GM23338 (cell line): ENCODE measurements around the gene STAM. TPM values are rescaled to one million over a fixed set of nuclear protein-coding genes. Genes with fewer than 3 reads are reported as not detected.

ENCODE experiments used
- ATAC-seq: fragments of 200-7000 bp; cut with Tn5 transposase; 3 replicates; pipeline ENCODE4 v1.9.1; 2020
- DNase-seq: peaks from one replicate; pipeline ENCODE4 v3.0.0-alpha.2; 2015; ENCODE audit warnings: low spot score
- H2AFZ ChIP-seq: fragments of 200-600 bp; sonication (generic); 2 replicates; pipeline ENCODE4 v1.8.0; 2016; ENCODE audit warnings: antibody characterized with exemption, mild to moderate bottlenecking, moderate library complexity
- H3F3A ChIP-seq: fragments of 200-600 bp; sonication (generic); replicated peaks from 2 replicates; pipeline ENCODE4 v1.8.0; 2017; ENCODE audit warnings: antibody characterized with exemption, mixed run types, low read depth
- H3K27ac ChIP-seq: fragments of 200-600 bp; sonication (generic); 2 replicates; pipeline ENCODE4 v1.6.1; 2016; ENCODE audit warnings: low read depth
- H3K27me3 ChIP-seq: fragments of 200-600 bp; sonication (generic); 2 replicates; pipeline ENCODE4 v1.8.0; 2016; ENCODE audit warnings: mild to moderate bottlenecking, mixed run types, moderate library complexity; ENCODE audit not compliant: insufficient read depth
- H3K36me3 ChIP-seq: fragments of 200-600 bp; sonication (generic); 2 replicates; pipeline ENCODE4 v1.8.0; 2016; ENCODE audit warnings: mild to moderate bottlenecking; ENCODE audit not compliant: insufficient read depth
- H3K4me1 ChIP-seq: fragments of 200-600 bp; sonication (generic); 2 replicates; pipeline ENCODE4 v1.8.0; 2016; ENCODE audit warnings: mild to moderate bottlenecking, moderate library complexity; ENCODE audit not compliant: insufficient read depth
- H3K4me2 ChIP-seq: fragments of 200-600 bp; sonication (generic); 2 replicates; pipeline ENCODE4 v1.7.1; 2017; ENCODE audit warnings: mixed run types
- H3K4me3 ChIP-seq: fragments of 200-600 bp; sonication (generic); 2 replicates; pipeline ENCODE4 v1.6.1; 2016; ENCODE audit warnings: mixed run types
- H3K79me2 ChIP-seq: fragments of 200-600 bp; sonication (generic); replicated peaks from 2 replicates; pipeline ENCODE4 v1.8.0; 2017; ENCODE audit warnings: mild to moderate bottlenecking; ENCODE audit not compliant: insufficient read depth
- H3K9me2 ChIP-seq: fragments of 200-600 bp; sonication (generic); 2 replicates; pipeline ENCODE4 v1.8.0; 2017; ENCODE audit not compliant: insufficient read depth
- H4K20me1 ChIP-seq: fragments of 200-600 bp; sonication (generic); replicated peaks from 2 replicates; pipeline ENCODE4 v1.8.0; 2017; ENCODE audit warnings: mild to moderate bottlenecking; ENCODE audit not compliant: insufficient read depth
- H3K27ac Mint-ChIP-seq: 2 replicates; pipeline ENCODE4 v1.8.0; 2020; ENCODE audit warnings: inconsistent platforms, mild to moderate bottlenecking, moderate library complexity, mixed read lengths
- H3K27me3 Mint-ChIP-seq: 3 replicates; pipeline ENCODE4 v1.8.0; 2022; ENCODE audit warnings: low read depth, mild to moderate bottlenecking, moderate library complexity, mixed read lengths, inconsistent platforms; ENCODE audit not compliant: insufficient read depth, poor library complexity
- H3K36me3 Mint-ChIP-seq: 3 replicates; pipeline ENCODE4 v1.8.0; 2021; ENCODE audit warnings: low read depth, mild to moderate bottlenecking, inconsistent platforms, moderate library complexity, mixed read lengths
- H3K4me1 Mint-ChIP-seq: 3 replicates; pipeline ENCODE4 v1.8.0; 2020; ENCODE audit warnings: mild to moderate bottlenecking, inconsistent platforms, mixed read lengths
- H3K4me3 Mint-ChIP-seq: 3 replicates; pipeline ENCODE4 v1.8.0; 2021; ENCODE audit warnings: moderate library complexity, mild to moderate bottlenecking, inconsistent platforms, mixed read lengths
- H3K9me3 Mint-ChIP-seq: 3 replicates; pipeline ENCODE4 v1.8.0; 2020; ENCODE audit warnings: moderate library complexity, mild to moderate bottlenecking, inconsistent platforms, mixed read lengths
- CREB1 ChIP-seq: fragments of 250-450 bp; sonication (Bioruptor Pico); IDR thresholded peaks from 2 replicates; pipeline ENCODE4 v1.5.0; 2020; ENCODE audit warnings: low read depth, mild to moderate bottlenecking, moderate library complexity
- EZH2 ChIP-seq: fragments of 200-600 bp; sonication (generic); IDR thresholded peaks from one replicate; pipeline ENCODE4 v1.8.0; 2017; ENCODE audit warnings: antibody characterized with exemption, mild to moderate bottlenecking, low read depth; ENCODE audit not compliant: unreplicated experiment
- JUNB ChIP-seq: IDR thresholded peaks from one replicate; pipeline ENCODE4 v1.6.1; 2016; ENCODE audit warnings: antibody characterized with exemption; ENCODE audit not compliant: unreplicated experiment
- NANOG ChIP-seq: IDR thresholded peaks from 2 replicates; pipeline ENCODE4 v1.6.1; 2016; ENCODE audit warnings: antibody characterized with exemption, borderline replicate concordance
- POLR2AphosphoS5 ChIP-seq: IDR thresholded peaks from 2 replicates; pipeline ENCODE4 v1.6.1; 2016; ENCODE audit warnings: antibody characterized with exemption, low read depth
- ZNF114 ChIP-seq: fragments of 250-450 bp; sonication (Bioruptor Pico); IDR thresholded peaks from 2 replicates; pipeline ENCODE4 v1.5.0; 2020; ENCODE audit warnings: mild to moderate bottlenecking, moderate library complexity
- ZNF331 ChIP-seq: fragments of 250-450 bp; sonication (Bioruptor Pico); IDR thresholded peaks from 2 replicates; pipeline ENCODE4 v1.5.0; 2020; ENCODE audit warnings: low read depth, mild to moderate bottlenecking, moderate library complexity
- polyA plus RNA-seq: library from polyadenylated mRNA; unstranded; fragments of >200 nt; fragmentation: Nextera tagmentation; extraction: Ambion mirVana; gene quantifications from 2 replicates; pipeline ENCODE4 v1.2.1, GENCODE V29; 2016
- total RNA-seq: library from RNA; depleted of rRNA; stranded (reverse); fragments of >200 nt; shearing (Covaris generic); gene quantifications from 2 replicates; pipeline ENCODE4 v1.2.3, GENCODE V29; 2014
- TF ChIP-seq, protein P1 (sequence below): fragments of 250-450 bp; sonication (Bioruptor Pico); IDR thresholded peaks from 2 replicates; pipeline ENCODE4 v1.5.0; 2020; ENCODE audit warnings: mild to moderate bottlenecking, moderate library complexity
- TF ChIP-seq, protein P2 (sequence below): IDR thresholded peaks from one replicate; pipeline ENCODE4 v1.6.1; 2018; ENCODE audit warnings: antibody characterized with exemption; ENCODE audit not compliant: unreplicated experiment
- TF ChIP-seq, protein P3 (sequence below): IDR thresholded peaks from 2 replicates; pipeline ENCODE4 v1.6.1; 2016; ENCODE audit warnings: antibody characterized with exemption

The STAM gene
- total and polyA plus RNA-seq, 2 experiments from 2014 or later = 28.8 to 40.5 TPM

DNA sequence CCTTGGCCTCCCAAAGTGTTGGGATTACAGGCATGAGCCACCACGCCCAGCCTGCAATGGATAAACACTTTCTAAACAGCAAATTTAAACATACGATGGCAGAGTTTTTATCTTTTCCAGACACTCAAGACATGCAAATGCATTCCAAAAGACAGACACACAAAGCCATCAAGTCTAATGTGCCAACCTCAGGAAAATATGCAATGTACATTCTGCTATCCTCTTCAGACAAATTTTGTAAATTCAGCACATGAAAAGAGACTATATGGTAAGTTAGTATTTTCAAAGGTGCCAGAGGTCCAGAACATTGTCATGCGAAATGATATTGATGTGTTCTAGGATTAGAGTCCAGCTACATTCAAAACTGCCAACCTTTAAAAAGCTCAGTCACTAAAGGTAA lies 46.6 kb upstream of the STAM start:
- Histone ChIP-seq H3K4me2 (no peak overlapping the region), H3K79me2 (no peaks in the 10 kb centered on the region), H3K27me3 (no peaks in the 10 kb centered on the region), H4K20me1 (no peaks in the 10 kb centered on the region), H3K36me3 (peaks cover 7% of the 10 kb centered on the region; the same call in 1 of the 2 replicates), H3F3A (no peaks in the 10 kb centered on the region), H3K9me2 (no peaks in the 10 kb centered on the region), H3K4me1 (no peaks in the 10 kb centered on the region), H2AFZ (no peak overlapping the region), H3K4me3 (no peak overlapping the region), H3K27ac (no peak overlapping the region)
- Mint-ChIP-seq H3K36me3 (0 out of 3 replicates have a peak, but pooled peaks cover 3% of the 10 kb centered on the region), H3K27ac (no peak overlapping the region), H3K4me1 (no peaks in the 10 kb centered on the region), H3K9me3 (no peaks in the 10 kb centered on the region; the same call in 2 of the 3 replicates), H3K27me3 (no peaks in the 10 kb centered on the region), H3K4me3 (no peak overlapping the region)
- TF ChIP-seq, protein P1, sequence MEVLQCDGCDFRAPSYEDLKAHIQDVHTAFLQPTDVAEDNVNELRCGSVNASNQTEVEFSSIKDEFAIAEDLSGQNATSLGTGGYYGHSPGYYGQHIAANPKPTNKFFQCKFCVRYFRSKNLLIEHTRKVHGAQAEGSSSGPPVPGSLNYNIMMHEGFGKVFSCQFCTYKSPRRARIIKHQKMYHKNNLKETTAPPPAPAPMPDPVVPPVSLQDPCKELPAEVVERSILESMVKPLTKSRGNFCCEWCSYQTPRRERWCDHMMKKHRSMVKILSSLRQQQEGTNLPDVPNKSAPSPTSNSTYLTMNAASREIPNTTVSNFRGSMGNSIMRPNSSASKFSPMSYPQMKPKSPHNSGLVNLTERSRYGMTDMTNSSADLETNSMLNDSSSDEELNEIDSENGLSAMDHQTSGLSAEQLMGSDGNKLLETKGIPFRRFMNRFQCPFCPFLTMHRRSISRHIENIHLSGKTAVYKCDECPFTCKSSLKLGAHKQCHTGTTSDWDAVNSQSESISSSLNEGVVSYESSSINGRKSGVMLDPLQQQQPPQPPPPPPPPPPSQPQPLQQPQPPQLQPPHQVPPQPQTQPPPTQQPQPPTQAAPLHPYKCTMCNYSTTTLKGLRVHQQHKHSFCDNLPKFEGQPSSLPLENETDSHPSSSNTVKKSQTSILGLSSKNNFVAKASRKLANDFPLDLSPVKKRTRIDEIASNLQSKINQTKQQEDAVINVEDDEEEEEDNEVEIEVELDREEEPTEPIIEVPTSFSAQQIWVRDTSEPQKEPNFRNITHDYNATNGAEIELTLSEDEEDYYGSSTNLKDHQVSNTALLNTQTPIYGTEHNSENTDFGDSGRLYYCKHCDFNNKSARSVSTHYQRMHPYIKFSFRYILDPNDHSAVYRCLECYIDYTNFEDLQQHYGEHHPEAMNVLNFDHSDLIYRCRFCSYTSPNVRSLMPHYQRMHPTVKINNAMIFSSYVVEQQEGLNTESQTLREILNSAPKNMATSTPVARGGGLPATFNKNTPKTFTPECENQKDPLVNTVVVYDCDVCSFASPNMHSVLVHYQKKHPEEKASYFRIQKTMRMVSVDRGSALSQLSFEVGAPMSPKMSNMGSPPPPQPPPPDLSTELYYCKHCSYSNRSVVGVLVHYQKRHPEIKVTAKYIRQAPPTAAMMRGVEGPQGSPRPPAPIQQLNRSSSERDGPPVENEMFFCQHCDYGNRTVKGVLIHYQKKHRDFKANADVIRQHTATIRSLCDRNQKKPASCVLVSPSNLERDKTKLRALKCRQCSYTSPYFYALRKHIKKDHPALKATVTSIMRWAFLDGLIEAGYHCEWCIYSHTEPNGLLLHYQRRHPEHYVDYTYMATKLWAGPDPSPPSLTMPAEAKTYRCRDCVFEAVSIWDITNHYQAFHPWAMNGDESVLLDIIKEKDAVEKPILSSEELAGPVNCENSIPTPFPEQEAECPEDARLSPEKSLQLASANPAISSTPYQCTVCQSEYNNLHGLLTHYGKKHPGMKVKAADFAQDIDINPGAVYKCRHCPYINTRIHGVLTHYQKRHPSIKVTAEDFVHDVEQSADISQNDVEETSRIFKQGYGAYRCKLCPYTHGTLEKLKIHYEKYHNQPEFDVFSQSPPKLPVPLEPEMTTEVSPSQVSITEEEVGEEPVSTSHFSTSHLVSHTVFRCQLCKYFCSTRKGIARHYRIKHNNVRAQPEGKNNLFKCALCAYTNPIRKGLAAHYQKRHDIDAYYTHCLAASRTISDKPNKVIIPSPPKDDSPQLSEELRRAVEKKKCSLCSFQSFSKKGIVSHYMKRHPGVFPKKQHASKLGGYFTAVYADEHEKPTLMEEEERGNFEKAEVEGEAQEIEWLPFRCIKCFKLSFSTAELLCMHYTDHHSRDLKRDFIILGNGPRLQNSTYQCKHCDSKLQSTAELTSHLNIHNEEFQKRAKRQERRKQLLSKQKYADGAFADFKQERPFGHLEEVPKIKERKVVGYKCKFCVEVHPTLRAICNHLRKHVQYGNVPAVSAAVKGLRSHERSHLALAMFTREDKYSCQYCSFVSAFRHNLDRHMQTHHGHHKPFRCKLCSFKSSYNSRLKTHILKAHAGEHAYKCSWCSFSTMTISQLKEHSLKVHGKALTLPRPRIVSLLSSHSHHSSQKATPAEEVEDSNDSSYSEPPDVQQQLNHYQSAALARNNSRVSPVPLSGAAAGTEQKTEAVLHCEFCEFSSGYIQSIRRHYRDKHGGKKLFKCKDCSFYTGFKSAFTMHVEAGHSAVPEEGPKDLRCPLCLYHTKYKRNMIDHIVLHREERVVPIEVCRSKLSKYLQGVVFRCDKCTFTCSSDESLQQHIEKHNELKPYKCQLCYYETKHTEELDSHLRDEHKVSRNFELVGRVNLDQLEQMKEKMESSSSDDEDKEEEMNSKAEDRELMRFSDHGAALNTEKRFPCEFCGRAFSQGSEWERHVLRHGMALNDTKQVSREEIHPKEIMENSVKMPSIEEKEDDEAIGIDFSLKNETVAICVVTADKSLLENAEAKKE (CRISPR knock-in tag) = no peak
- TF ChIP-seq POLR2AphosphoS5 (no peak), NANOG (no peak), EZH2 (no peak), CREB1 (CRISPR knock-in tag) (no peak), JUNB (no peak), ZNF331 (CRISPR knock-in tag) (no peak), ZNF114 (CRISPR knock-in tag) (no peak)
- TF ChIP-seq, protein P2, sequence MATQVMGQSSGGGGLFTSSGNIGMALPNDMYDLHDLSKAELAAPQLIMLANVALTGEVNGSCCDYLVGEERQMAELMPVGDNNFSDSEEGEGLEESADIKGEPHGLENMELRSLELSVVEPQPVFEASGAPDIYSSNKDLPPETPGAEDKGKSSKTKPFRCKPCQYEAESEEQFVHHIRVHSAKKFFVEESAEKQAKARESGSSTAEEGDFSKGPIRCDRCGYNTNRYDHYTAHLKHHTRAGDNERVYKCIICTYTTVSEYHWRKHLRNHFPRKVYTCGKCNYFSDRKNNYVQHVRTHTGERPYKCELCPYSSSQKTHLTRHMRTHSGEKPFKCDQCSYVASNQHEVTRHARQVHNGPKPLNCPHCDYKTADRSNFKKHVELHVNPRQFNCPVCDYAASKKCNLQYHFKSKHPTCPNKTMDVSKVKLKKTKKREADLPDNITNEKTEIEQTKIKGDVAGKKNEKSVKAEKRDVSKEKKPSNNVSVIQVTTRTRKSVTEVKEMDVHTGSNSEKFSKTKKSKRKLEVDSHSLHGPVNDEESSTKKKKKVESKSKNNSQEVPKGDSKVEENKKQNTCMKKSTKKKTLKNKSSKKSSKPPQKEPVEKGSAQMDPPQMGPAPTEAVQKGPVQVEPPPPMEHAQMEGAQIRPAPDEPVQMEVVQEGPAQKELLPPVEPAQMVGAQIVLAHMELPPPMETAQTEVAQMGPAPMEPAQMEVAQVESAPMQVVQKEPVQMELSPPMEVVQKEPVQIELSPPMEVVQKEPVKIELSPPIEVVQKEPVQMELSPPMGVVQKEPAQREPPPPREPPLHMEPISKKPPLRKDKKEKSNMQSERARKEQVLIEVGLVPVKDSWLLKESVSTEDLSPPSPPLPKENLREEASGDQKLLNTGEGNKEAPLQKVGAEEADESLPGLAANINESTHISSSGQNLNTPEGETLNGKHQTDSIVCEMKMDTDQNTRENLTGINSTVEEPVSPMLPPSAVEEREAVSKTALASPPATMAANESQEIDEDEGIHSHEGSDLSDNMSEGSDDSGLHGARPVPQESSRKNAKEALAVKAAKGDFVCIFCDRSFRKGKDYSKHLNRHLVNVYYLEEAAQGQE = no peak
- TF ChIP-seq, protein P3, sequence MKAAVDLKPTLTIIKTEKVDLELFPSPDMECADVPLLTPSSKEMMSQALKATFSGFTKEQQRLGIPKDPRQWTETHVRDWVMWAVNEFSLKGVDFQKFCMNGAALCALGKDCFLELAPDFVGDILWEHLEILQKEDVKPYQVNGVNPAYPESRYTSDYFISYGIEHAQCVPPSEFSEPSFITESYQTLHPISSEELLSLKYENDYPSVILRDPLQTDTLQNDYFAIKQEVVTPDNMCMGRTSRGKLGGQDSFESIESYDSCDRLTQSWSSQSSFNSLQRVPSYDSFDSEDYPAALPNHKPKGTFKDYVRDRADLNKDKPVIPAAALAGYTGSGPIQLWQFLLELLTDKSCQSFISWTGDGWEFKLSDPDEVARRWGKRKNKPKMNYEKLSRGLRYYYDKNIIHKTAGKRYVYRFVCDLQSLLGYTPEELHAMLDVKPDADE = no peak
- no peak for ATAC-seq
- DNase-seq = no peak
